ENCODE measurements around the gene KCNG2.
"Not testable (repeated sequence)": the region's sequence is repeated elsewhere in the genome, so short reads cannot be mapped to it uniquely, and the experiment has no call there.

The KCNG2 gene

DNA sequence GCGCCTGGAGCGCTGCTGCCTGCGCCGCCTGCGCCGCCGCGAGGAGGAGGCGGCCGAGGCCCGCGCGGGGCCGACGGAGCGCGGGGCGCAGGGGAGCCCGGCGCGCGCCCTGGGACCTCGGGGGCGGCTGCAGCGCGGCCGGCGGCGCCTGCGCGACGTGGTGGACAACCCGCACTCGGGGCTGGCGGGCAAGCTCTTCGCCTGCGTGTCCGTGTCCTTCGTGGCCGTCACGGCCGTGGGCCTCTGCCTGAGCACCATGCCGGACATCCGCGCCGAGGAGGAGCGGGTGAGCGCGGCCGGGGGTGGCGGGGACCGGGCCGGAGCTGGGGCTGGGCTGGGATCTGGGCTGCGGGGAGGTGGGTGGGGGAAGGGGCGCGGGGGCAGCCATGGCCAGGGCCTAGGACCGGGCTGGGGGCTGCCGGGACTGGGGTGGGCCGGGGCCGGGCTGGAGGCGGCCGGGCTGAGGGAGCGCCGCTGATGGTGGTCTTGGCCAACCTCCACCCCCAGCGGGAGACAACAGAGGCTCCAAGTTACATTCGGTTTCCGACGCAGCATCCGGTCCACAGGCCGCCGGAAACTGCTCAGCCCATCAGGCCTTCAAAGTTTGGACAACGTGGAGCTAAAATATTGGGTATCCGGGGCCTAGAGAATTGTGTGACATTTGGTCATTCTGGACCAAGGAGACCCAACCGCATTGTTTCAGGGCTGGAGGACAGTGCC is 66.4 kb downstream of the KCNG2 start:
- TF ChIP-seq, protein P1, sequence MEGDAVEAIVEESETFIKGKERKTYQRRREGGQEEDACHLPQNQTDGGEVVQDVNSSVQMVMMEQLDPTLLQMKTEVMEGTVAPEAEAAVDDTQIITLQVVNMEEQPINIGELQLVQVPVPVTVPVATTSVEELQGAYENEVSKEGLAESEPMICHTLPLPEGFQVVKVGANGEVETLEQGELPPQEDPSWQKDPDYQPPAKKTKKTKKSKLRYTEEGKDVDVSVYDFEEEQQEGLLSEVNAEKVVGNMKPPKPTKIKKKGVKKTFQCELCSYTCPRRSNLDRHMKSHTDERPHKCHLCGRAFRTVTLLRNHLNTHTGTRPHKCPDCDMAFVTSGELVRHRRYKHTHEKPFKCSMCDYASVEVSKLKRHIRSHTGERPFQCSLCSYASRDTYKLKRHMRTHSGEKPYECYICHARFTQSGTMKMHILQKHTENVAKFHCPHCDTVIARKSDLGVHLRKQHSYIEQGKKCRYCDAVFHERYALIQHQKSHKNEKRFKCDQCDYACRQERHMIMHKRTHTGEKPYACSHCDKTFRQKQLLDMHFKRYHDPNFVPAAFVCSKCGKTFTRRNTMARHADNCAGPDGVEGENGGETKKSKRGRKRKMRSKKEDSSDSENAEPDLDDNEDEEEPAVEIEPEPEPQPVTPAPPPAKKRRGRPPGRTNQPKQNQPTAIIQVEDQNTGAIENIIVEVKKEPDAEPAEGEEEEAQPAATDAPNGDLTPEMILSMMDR (conservative IDR thresholded peaks at IDR 0.05; ENCODE audit: low read depth, low read length) = no peak
- Histone ChIP-seq H3K4me3 (IDR thresholded peaks at IDR 0.05; ENCODE audit: insufficient read depth, low read depth, low read length) (no peak overlapping the region), H2AFZ (ENCODE audit: low read depth) (no peak overlapping the region)

DNA sequence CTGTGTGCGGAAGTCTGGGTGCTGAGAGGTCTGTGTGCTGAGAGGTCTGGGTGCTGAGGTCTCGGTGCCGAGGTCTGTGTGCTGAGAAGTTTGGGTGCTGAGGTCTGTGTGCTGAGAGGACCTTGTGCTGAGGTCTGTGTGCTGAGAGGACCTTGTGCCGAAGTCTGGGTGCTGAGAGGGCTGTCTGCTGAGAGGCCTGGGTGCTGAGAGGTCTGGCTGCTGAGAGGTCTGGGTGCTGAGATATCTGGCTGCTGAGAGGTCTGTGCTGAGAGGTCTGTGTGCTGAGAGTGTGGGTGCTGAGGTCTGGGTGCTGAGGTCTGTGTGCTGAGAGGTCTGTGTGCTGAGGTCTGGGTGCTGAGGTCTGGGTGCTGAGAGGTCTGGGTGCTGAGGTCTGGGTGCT is 67.2 kb downstream of the KCNG2 start:
- H2AFZ ChIP-seq (ENCODE audit: low read depth); H3K9ac ChIP-seq; H4K20me1 ChIP-seq (ENCODE audit: insufficient read depth): not testable (repeated sequence)

More for the DNA sequence above, 66.4 kb downstream of the KCNG2 start:
- H3K27ac ChIP-seq = no peak overlapping the region
- H3K36me3 ChIP-seq (ENCODE audit: insufficient read depth) = no peaks in the 10 kb centered on the region
- no peak overlapping the region for H3K4me2 ChIP-seq
- H3K9ac ChIP-seq = no peak overlapping the region
- H3K4me1 ChIP-seq (ENCODE audit: low read depth, poor library complexity, severe bottlenecking) = no peaks in the 10 kb centered on the region
- H4K20me1 ChIP-seq (ENCODE audit: insufficient read depth) = no peaks in the 10 kb centered on the region
- H3K27me3 ChIP-seq (ENCODE audit: insufficient read depth, low read depth) = peaks cover 4% of the 10 kb centered on the region; the same call in 1 of the 2 replicates
- H3K79me2 ChIP-seq (ENCODE audit: insufficient read depth, low read depth) = no peaks in the 10 kb centered on the region

DNA sequence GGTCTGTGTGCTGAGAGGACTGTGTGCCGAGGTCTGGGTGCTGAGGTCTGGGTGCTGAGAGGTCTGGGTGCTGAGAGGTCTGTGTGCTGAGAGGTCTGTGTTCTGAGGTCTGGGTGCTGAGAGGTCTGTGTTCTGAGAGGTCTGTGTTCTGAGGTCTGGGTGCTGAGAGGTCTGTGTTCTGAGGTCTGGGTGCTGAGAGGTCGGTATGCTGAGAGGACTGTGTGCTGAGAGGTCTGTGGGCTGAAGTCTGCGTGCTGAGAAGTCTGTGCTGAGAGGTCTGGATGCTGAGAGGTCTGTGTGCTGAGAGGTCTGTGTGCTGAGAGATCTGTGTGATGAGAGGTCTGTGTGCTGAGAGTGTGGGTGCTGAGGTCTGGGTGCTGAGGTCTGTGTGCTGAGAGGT is 68.2 kb downstream of the KCNG2 start:
- not testable (repeated sequence) for H3K4me3 ChIP-seq (IDR thresholded peaks at IDR 0.05; ENCODE audit: insufficient read depth, low read depth, low read length); H3K9ac ChIP-seq; H2AFZ ChIP-seq (ENCODE audit: low read depth); H4K20me1 ChIP-seq (ENCODE audit: insufficient read depth); H3K4me2 ChIP-seq; H3K79me2 ChIP-seq (ENCODE audit: insufficient read depth, low read depth); H3K27ac ChIP-seq; H3K36me3 ChIP-seq (ENCODE audit: insufficient read depth); H3K4me1 ChIP-seq (ENCODE audit: low read depth, poor library complexity, severe bottlenecking)
- peaks cover 17% of the 10 kb centered on the region; the same call in 1 of the 2 replicates for H3K27me3 ChIP-seq (ENCODE audit: insufficient read depth, low read depth)

More for the DNA sequence above, 67.2 kb downstream of the KCNG2 start:
- not testable (repeated sequence) for H3K36me3 ChIP-seq (ENCODE audit: insufficient read depth); H3K4me2 ChIP-seq; H3K27ac ChIP-seq; H3K4me3 ChIP-seq (IDR thresholded peaks at IDR 0.05; ENCODE audit: insufficient read depth, low read depth, low read length); H3K79me2 ChIP-seq (ENCODE audit: insufficient read depth, low read depth); H3K4me1 ChIP-seq (ENCODE audit: low read depth, poor library complexity, severe bottlenecking)
- peaks cover 12% of the 10 kb centered on the region; the same call in 1 of the 2 replicates for H3K27me3 ChIP-seq (ENCODE audit: insufficient read depth, low read depth)

DNA sequence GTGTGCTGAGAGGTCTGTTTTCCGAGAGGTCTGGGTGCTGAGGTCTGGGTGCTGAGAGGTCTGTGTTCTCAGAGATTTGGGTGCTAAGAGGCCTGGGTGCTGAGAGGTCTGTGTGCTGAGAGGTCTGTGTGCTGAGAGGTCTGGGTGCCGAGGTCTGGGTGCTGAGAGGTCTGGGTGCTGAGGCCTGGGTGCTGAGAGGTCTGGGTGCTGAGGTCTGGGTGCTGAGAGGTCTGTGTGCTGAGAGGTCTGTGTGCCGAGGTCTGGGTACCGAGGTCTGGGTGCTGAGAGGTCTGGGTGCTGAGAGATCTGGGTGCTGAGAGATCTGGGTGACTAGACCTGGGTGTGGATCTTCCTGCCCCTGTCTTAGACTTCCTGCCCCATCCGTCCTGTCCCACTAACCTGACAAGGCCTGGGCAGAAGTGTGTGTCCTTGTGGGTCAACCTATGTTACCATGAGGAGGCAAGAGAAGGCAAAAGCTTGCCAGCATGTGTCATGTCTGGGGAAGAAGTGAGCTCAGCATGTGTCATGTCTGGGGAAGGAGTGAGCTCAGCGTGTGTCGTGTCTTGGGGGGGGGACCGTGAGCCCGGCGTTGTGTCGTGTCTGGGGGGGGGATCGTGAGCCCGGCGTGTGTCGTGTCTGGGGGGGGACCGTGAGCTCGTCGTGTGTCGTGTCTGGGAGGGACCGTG is 69.3 kb downstream of the KCNG2 start:
- Histone ChIP-seq H3K27me3 (ENCODE audit: insufficient read depth, low read depth) (peaks cover 17% of the 10 kb centered on the region; the same call in 1 of the 2 replicates), H3K79me2 (ENCODE audit: insufficient read depth, low read depth) (no peaks in the 10 kb centered on the region), H3K9ac (no peak overlapping the region), H3K4me2 (no peak overlapping the region), H4K20me1 (ENCODE audit: insufficient read depth) (no peaks in the 10 kb centered on the region), H2AFZ (ENCODE audit: low read depth) (no peak overlapping the region), H3K36me3 (ENCODE audit: insufficient read depth) (no peaks in the 10 kb centered on the region), H3K27ac (no peak overlapping the region), H3K4me1 (ENCODE audit: low read depth, poor library complexity, severe bottlenecking) (no peaks in the 10 kb centered on the region), H3K4me3 (IDR thresholded peaks at IDR 0.05; ENCODE audit: insufficient read depth, low read depth, low read length) (no peak overlapping the region)
- TF ChIP-seq, protein P1 (conservative IDR thresholded peaks at IDR 0.05; ENCODE audit: low read depth, low read length) = no peak

DNA sequence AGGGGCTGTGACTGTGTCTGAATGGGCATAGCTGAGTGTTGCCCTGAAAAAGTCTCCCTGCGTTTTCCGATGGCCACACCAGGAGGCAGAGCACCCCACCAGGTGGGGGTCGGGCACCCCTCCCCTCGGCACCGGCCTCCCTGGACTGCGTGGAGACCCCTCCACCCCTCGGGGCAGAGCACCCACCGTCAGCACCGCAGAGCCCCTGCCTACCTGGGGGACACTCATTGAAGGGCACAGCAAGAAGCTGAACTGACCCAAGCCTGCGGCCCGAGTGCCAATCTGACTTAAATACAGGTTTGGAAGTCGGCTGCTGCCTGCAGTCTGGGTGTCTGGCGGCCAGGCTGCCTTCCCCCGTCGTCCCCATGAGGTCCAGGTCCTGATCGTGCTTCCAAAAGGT is 69.9 kb downstream of the KCNG2 start:
- Histone ChIP-seq H3K79me2 (ENCODE audit: insufficient read depth, low read depth) (no peaks in the 10 kb centered on the region), H3K4me3 (IDR thresholded peaks at IDR 0.05; ENCODE audit: insufficient read depth, low read depth, low read length) (no peak overlapping the region), H3K4me1 (ENCODE audit: low read depth, poor library complexity, severe bottlenecking) (no peaks in the 10 kb centered on the region), H3K27me3 (ENCODE audit: insufficient read depth, low read depth) (peaks cover 17% of the 10 kb centered on the region; the same call in 1 of the 2 replicates), H3K9ac (no peak overlapping the region), H2AFZ (ENCODE audit: low read depth) (no peak overlapping the region), H4K20me1 (ENCODE audit: insufficient read depth) (no peaks in the 10 kb centered on the region), H3K4me2 (no peak overlapping the region), H3K27ac (no peak overlapping the region), H3K36me3 (ENCODE audit: insufficient read depth) (no peaks in the 10 kb centered on the region)
- TF ChIP-seq, protein P1 (conservative IDR thresholded peaks at IDR 0.05; ENCODE audit: low read depth, low read length) = no peak

Measured in KMS-11 (cell line).